Measurements from ENCODE around the gene MBLAC1.
"Not testable (repeated sequence)": the region's sequence is repeated elsewhere in the genome, so short reads cannot be mapped to it uniquely, and the experiment has no call there.

The MBLAC1 gene

DNA sequence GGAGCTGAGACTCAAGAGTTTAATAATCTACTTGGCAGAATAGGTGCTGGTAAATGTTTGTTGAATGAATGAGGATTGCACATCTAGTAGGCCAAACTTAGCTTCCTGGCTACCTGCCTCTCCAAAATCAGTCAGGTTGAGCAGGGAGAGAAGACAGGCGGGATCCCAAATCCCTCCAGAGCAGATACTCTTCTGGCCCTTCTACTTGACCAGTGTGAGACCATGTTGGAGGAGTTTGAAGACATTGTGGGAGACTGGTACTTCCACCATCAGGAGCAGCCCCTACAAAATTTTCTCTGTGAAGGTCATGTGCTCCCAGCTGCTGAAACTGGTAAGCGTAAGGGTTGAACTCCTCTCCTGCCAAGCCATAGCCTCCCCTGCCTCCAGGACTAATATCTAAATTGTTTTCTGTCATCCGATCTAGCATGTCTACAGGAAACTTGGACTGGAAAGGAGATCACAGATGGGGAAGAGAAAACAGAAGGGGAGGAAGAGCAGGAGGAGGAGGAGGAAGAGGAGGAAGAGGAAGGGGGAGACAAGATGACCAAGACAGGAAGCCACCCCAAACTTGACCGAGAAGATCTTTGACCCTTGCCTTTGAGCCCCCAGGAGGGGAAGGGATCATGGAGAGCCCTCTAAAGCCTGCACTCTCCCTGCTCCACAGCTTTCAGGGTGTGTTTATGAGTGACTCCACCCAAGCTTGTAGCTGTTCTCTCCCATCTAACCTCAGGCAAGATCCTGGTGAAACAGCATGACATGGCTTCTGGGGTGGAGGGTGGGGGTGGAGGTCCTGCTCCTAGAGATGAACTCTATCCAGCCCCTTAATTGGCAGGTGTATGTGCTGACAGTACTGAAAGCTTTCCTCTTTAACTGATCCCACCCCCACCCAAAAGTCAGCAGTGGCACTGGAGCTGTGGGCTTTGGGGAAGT lies 2.2 kb upstream of the MBLAC1 start:
- no peak for DNase-seq

DNA sequence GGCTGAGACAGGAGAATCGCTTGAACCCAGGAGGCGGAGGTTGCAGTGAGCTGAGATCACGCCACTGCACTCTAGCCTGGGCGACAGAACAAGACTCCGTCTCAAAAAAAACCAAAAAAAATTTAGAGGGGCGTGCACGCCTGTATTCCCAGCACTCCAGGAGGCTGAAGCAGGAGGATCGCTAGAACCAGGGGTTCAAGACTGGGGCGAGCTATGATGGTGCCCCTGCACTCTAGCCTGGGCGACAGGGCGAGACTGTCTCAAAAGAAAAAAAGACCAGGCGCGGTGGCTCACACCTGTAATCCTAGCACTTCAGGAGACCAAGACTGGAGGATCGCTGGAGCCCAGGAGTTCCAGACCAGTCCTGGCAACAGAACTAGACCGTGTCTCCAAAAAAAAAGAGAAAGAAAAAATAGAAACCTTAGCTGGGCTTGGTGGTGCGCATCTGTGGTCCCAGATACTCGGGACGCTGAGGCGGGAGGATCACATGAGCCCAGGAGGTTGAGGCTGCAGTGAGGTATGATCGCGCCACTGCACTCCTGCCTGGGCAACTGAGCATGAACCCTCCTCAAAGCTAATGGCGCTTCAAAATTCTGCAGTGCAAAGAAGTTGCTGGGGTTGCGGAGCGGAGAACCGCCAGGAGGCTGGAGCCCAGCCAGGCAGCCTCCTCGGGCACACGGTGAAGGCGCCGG lies 382 bp upstream of the MBLAC1 start:
- no peak for DNase-seq

DNA sequence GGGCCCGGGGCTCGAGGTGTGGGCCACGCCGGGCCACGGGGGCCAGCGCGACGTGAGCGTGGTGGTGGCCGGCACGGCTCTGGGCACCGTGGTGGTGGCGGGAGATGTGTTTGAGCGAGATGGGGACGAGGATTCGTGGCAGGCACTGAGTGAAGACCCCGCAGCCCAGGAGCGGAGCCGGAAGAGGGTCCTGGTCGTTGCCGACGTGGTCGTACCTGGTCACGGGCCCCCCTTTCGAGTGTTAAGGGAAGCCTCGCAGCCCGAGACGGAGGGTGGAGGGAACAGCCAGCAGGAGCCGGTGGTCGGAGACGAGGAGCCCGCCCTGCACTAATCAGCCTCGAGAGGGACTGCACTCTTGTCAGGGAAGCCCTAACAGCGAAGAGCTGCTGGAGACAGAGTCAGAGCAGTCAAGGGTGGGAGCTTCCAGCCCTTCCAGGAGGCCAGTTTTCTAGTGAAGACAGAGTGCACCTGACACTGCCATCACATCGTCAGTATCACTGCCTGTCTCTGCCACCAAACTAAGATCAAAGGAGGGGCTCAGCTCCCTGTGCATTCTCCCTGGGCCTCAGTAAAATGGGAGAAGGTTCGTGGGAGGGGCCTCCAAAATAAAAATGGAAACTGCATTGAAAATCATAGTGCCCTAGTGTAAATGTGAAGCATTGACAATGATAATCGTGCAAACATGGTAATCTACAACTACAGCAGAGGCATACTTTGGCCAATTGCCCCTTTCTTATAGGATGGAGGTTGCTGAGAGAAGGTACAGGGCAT lies 1.3 kb downstream of the MBLAC1 start:
- no peak for DNase-seq

DNA sequence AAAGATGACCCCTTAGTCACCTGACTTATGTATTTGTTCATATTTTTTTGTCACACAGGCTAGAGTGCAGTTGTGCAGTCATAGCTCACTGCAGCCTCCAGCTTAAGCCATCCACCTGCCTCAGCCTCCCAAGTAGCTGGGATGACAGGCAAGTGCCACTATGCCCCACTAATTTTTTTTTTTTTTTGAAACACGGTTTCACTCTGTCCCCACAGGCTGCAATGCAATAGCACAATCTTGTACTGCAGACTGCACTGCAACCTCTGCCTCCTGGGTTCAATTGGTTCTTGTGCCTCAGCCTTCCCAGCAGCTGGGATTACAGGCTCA lies 1.8 kb downstream of the MBLAC1 start:
- no peak for DNase-seq

DNA sequence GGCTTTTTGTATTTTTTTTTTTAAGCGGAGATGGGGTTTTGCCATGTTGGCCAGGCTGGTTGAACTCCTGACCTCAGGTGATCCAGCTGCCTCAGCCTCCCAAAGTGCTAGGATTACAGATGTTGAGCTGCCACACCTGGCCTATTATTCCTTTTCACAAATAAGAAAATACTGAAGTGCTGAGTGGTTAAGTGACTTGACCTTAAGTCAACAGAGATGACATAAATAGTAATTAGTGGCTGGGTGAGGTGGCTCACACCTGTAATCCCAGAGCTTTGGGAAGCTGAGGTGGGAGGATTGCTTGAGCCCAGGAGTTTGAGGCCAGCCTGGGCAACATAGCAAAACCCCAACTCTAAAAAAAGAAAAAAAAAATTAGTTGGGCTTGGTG lies 3.4 kb downstream of the MBLAC1 start:
- peak; percentile 44 for DNase-seq

DNA sequence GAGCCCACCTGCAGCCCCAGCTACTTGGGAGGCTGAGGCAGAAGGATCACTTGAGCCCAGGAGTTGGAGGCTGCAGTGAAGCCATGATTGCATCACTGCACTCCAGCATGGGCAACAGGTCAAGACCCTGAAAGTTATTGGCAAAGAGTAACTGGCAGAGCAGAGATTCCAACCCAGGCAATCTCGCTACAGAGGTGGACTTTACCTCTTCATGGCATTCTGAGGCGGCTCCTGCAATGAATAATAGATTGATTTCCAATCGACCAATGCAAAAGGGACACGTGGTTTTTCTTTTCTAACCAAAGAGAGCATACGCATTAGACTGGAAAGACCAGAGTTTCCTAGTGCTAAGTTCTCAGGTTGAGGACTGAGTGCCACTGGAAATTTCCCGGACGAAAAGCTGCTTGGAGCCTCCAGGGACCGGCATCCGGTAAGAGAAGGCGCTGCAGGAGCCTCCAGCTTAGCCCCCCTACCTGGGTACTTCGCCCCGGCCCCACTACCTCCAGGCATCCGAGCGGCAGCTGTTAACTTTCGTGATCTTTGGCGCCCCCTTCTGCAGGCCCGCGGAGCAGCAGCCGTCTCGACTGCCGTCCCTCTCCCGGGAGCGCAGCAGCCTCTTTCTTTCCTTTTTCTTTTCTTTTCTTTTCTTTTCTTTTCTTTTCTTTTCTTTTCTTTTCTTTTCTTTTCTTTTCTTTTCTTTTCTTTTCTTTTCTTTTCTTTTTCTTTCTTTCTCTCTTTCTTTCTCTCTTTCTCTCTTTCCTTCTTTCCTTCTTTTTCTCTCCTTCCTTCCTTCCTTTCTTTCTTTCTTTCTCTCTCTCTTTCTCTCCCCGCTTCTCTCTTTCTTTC lies 4.1 kb downstream of the MBLAC1 start:
- DNase-seq, result no peak

DNA sequence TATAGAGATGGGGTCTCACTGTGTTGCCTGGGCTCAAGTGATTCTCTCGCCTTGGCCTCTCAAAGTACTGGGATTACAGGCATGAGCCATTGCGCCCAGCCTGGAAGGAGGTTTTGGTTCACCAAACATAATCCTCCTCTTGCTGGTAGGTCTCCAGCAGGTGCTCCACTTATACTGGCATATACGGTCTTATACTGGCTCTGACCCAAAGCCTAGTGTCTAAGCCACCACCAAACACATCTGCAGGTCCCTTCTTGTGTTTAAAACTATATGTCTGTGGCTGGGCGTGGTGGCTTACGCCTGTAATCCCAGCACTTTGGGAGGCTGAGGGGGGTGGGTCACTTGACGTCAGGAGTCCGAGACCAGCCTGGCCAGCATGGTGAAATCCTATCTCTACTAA lies 5.4 kb downstream of the MBLAC1 start:
- DNase-seq, result no peak

DNA sequence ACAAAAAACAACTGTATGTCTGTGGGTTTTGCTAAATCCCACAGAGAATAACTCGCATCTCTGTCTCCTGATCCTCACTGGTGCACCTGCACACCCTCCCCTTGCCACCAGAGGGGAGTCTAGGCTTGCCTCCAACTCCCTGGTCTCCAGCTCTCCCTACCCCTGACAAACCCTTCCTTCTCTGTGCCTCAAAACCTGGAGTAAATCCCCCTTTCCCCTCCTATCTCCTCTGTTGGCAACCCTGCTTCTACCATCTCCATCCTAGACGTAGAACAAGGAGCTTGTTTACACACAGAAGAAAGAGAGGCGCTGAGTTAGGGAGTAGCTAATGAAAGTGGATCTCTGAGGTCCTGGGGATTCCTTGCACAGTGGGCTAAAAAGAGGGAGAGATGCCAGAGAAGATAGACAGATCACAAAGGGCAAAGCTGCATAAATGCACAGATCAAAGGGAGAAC lies 6.0 kb downstream of the MBLAC1 start:
- DNase-seq, result no peak

DNA sequence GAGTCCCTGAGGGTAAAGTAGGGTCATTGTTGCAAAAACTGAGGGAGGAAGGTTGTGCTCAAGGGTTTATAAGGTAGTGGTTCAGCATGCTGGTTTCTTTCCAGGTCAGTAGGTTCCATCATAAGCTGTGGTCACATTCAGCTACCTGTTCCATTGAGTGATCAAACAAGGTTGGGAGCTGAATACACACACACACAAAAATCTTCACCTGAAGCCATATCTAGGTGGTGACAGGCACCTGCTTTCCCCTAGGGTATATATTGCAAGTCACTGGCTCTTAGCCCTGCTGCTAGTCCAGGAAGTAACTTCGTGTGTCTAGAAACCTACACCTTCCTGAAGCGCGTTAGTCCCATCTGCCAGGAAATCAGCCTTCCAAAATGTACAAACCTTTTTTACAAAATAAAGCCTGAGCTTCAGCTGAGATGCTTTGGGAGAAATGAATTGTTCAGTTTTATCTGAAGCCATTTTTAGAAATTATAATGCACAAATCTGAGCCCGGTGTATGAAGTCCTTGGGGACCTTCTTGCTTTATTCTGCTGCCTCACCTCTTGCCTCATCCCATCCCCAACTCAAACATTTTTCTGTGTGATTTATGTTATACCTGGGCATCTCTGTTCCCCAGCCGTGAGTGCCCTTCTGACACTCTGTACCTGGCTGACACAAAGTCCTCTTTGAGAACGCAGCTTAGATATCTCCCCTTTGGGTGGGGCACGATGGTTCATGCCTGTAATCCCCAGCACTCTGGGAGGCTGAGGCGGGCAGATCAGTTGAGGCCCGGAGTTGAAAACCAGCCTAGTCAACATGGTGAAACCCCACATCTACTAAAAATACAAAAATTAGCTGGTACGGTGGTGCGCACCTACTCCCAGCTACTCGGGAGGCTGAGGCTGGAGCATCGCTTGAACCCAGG lies 11.3 kb downstream of the MBLAC1 start:
- DNase-seq, result no peak

DNA sequence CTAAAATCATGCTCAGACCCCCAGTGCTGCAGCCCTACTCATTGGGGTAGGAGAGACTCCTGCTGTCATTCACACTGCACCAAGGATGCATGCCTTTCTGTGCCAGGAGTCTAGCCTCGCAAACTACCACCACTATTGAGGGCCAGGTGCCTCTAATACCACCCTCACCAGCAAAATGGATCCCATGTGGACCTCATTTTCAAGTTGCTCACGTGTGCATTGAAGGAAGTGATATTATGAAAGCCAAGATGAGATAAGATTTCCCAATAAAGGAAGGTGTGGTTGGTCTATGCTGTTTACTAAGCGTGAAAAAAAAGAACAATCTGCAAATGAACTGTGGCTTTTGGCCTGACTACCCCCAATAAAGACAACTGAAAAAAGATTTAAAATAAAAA lies 14.8 kb downstream of the MBLAC1 start:
- DNase-seq, result no peak

DNA sequence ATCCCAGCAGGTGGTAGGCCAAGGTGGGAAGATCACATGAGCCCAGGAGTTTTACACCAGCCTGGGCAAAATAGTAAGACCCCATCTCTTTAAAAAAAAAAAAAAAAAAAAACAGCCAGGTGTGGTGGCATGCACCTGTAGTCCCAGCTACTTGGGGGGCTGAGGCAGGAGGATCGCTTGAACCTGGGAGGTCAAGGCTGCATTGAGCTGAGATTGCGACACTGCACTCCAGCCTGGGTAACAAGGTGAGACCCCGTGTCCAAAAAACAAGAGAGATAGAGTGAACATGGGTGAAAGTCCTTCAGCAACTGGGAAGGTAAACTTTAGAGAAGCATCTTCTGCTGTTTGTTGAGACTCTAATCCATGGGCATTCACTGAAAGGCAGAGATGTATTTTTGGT lies 15.7 kb downstream of the MBLAC1 start:
- DNase-seq, result no peak

DNA sequence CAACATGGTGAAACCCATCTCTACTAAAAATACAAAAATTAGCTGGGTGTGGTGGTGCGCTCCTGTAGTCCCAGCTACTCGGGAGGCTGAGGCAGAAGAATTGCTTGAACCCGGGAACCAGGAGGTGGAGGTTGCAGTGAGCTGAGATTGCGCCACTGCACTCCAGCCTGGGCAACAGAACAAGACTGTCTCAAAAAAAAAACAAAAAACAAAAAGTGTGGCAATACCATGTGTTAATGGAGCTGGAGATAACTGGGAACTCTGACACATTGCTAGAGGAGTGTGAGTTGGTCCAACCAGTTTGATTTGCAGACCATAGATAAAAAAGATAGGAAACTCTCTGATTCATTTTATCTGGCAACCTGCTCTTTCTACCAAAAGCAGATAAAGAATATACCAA lies 19.6 kb downstream of the MBLAC1 start:
- DNase-seq, result not testable (repeated sequence)

DNA sequence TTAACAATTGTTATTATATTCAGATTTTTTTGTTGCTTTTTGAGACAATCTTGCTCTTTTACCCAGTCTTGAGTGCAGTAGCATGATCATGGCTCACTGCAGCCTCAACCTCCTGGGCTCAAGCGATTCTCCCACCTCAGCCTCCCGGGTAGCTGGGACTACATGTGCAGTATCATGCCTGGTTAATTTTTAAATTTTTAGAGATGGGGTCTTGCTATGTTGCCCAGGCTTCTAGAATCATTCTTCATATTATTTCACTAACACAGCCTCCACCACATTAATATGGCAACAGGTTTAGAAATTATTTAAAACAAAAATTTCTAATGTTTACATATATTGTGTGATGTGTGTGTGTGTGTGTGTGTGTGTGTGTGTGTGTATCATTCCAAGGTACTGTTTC lies 20.5 kb downstream of the MBLAC1 start:
- no peak for DNase-seq

DNA sequence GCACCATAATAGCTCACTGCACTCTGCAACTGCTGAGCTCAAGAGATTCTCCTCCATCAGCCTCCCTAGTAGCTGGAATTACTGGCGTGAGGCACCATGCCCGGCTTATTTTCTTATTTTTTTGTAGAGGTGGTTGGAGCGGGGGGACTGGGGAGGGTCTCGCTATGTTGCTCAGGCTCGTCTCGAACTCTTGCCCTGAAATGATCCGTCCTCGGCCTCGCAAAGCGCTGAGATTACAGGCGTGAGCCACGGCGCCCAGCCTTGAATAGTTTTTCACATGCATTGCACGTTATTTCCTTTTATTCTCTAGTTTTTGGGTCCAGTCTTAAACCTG lies 21.4 kb downstream of the MBLAC1 start:
- DNase-seq, result no peak

DNA sequence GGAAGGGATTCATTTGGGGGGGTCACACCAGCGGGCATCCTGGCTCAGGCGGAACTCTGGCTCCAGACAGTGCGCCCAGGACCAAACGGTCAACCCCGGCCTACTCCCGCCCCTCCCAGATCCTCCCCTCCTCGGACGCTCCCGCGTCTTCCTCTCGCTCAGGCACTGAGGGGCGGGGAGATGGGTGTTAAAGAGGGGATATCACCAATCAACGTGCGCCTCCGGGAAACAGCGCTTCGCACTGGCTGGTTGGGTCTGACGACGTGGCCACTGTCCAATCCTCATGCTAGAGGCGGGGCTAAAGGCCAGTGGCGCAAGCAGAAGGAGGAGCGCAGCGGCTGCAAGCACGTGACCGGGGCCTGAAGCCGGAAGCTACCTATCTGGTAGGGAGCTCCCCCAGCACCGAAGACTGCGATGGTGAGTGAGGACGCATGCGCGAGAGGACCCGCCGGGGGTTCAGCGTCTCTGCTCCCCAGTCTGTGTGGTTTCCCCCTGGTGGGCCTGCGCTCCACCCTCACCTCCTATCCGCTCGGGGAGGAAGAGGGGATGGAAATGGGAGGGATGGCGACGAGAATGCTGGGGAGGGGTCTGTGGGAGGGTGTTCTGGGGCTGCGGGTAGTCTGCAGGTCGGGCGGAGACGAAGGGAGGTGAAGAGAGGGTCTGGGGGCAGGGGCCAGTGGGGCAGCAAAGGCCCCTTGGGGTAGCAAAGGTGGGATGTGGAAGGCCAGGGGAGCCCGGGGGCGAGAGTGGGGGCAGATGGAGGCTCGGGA lies 22.0 kb downstream of the MBLAC1 start, which contains the start of gene LAMTOR4:
TSS of gene LAMTOR4 (plus strand) at position 360 of the 770 bp plus-strand sequence. CDS start at position 415, 55 bp downstream.
- DNase-seq, result peak; percentile 95

DNA sequence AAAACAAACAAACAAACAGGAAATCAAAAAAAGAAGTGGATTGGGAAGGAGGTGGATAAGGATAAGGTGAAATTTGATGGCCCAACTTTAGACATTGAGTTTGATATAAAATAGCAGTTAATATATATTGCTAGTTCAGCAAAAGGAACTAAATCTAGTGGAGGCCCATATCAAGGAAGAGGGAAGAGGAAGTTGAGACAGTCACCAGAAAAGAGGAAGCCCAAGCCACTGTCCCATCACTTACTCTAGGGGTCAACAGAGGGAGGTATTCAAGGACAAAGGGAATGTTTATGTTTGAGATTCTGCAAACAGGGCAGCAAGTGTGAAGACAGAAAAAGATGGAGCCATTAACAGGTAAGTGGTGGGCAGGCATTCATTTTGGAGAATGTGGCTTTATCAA lies 25.6 kb downstream of the MBLAC1 start:
- no peak for DNase-seq

DNA sequence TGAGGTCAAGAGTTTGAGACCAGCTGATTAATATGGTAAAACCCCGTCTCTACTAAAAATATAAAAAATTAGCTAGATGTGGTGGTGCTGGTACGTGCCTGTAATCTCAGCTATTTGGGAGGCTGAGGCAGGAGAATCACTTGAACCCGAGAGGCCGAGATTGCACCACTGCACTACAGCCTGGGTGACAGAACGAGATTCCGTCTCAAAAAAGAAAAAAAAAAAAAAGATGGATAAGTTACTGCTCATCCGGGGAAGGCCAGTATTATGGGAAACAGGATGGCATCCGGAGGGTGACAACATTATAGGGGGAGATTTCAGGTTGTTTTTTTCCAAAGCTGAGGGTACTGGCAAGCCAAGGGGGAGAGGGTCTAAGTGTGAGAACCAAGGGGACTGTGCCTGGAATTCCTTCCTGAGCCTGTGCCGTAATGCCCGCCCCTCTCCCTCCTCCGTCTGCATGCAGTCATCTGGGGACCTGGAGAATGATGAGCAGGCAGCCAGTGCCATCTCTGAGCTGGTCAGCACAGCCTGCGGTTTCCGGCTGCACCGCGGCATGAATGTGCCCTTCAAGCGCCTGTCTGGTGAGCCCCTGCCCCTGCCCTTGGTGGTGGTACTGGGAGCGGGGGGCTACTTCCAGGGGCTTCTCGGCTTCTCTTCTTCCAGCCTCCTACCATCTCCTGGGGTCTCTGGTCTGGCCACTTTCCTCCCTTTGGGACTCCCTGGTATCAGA lies 26.3 kb downstream of the MBLAC1 start:
- DNase-seq, result no peak

DNA sequence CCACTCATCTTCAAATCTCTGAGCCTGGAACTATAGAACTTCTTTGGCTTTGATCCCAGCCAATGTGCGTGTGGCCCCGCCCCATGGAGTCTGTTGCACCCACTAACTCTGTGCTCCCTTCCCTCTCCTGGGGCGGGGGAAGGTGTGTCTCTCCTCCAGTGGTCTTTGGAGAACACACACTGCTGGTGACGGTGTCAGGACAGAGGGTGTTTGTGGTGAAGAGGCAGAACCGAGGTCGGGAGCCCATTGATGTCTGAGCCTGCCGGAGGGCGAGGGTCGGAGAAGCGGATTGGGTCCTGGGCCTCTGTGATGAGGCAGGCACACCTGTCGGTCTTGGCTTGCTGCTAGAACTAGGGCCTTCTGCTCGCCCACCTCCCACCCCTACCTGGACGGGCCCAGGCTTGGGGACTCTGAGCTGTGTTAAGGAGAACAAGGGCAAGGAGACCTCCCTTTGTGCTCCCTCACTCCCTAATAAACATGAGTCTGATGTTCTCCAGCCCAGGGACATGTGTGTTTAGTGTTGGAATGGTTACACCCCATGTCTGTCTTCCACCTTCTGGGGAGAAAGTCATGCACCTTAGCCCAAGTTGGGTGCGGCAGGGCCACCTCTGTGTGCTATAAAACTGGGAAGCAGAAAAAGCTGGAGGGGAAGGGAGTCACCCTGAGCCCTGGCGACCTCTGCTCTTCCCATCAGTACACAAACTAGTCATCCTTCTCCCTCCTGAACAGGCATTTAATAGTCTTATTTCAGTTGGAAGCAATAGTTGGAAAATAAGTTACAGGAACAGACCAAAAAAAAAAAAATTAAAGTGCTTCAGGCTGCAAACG lies 27.2 kb downstream of the MBLAC1 start:
- no peak for DNase-seq

Measured in NCI-H1417 treated with DMSO at 0.1 percent for 48 hours (cell line).